ENCODE data around the gene CYP4F11. TPM values are rescaled to one million over a fixed set of nuclear protein-coding genes. Genes with fewer than 3 reads are reported as not detected.
"Not testable (repeated sequence)": the region's sequence is repeated elsewhere in the genome, so short reads cannot be mapped to it uniquely, and the experiment has no call there.

Gene CYP4F11
- total and polyA plus RNA-seq, 2 experiments from 2014 or later: not detected

DNA sequence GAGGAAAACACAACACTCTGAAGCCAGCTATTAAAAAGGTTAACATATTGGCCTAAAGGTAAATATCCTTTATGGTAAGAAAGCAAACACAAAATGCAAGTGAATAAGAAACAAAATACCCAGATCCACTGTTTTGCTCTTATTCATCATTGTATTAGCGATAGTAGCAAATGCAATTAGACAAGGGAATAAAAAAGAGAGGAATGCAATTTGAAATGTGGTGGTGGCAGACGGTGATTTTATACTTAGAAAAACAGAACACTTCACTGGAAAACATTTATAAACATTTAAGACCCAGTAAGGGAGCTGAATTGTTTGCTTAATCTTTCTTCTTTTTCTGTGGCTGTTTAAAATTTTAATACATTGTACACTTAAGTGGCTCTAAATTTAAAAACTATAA, 19.2 kb downstream of the CYP4F11 start:
- no peaks in the 10 kb centered on the region for H3K9me3 ChIP-seq (ENCODE audit: low read depth)
- TF ChIP-seq, protein P1, sequence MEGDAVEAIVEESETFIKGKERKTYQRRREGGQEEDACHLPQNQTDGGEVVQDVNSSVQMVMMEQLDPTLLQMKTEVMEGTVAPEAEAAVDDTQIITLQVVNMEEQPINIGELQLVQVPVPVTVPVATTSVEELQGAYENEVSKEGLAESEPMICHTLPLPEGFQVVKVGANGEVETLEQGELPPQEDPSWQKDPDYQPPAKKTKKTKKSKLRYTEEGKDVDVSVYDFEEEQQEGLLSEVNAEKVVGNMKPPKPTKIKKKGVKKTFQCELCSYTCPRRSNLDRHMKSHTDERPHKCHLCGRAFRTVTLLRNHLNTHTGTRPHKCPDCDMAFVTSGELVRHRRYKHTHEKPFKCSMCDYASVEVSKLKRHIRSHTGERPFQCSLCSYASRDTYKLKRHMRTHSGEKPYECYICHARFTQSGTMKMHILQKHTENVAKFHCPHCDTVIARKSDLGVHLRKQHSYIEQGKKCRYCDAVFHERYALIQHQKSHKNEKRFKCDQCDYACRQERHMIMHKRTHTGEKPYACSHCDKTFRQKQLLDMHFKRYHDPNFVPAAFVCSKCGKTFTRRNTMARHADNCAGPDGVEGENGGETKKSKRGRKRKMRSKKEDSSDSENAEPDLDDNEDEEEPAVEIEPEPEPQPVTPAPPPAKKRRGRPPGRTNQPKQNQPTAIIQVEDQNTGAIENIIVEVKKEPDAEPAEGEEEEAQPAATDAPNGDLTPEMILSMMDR (IDR thresholded peaks at IDR 0.05; ENCODE audit: low read depth, low read length): no peak

DNA sequence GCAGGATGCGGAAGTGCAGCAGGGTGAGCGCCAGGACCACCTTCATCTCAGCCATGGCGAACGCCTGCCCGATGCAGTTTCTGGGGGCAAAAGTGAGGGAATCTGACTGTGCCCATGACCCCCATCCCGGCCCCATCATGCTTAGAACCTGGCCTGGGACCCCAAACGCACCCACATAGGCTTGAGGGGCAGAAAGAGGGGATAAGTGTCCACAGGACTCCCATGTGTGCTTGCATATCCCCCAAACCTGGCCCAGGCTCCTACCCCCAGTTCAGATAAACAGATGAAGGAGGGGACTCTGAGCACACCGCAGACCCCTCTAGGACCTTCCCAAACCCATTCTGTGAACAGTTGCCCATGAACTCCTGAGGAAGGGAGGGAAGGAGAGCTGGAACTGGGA, 20.5 kb downstream of the CYP4F11 start:
- H3K27me3 ChIP-seq: no peaks in the 10 kb centered on the region
- H3K36me3 ChIP-seq: no peaks in the 10 kb centered on the region
- no peaks in the 10 kb centered on the region for H3K4me1 ChIP-seq (ENCODE audit: low read depth)
- no peak overlapping the region for H3K27ac ChIP-seq
- TF ChIP-seq, protein P1 (IDR thresholded peaks at IDR 0.05; ENCODE audit: low read depth, low read length): no peak
- no peak for DNase-seq (ENCODE audit: low read depth in 1 of 2, low spot score in 1 of 2)
- H3K4me3 ChIP-seq: no peak overlapping the region
- no peaks in the 10 kb centered on the region for H3K9me3 ChIP-seq (ENCODE audit: low read depth)

More for the DNA sequence above, 19.2 kb downstream of the CYP4F11 start:
- no peak overlapping the region for H3K27ac ChIP-seq
- no peaks in the 10 kb centered on the region for H3K27me3 ChIP-seq
- DNase-seq (ENCODE audit: low read depth in 1 of 2, low spot score in 1 of 2): no peak
- H3K4me1 ChIP-seq (ENCODE audit: low read depth): no peaks in the 10 kb centered on the region
- H3K4me3 ChIP-seq: no peak overlapping the region
- H3K36me3 ChIP-seq: no peaks in the 10 kb centered on the region

DNA sequence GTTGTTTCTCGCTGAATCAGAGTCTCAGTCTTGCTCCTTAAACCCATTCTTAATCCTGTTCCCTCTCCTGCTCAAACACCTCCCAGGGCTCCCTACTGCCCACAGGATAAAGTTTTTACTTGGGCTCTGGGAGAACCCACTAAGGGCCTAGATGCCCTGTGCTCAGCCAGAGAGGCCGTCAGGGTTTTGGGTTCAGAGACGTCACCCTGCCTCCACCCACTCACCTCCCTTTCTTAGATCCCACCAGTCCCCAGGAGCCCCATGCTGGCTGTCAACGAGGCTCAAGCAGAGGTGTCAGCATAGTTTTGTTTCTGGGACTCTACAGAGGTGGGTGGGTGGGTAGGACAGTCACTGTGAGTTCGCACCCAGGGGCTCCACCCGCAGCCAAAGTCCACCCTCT, 20.9 kb downstream of the CYP4F11 start:
- H3K4me1 ChIP-seq (ENCODE audit: low read depth): no peaks in the 10 kb centered on the region
- H3K36me3 ChIP-seq: no peaks in the 10 kb centered on the region
- DNase-seq (ENCODE audit: low read depth in 1 of 2, low spot score in 1 of 2): no peak
- no peak overlapping the region for H3K4me3 ChIP-seq
- no peaks in the 10 kb centered on the region for H3K27me3 ChIP-seq
- no peak overlapping the region for H3K27ac ChIP-seq
- TF ChIP-seq, protein P1 (IDR thresholded peaks at IDR 0.05; ENCODE audit: low read depth, low read length): no peak
- H3K9me3 ChIP-seq (ENCODE audit: low read depth): no peaks in the 10 kb centered on the region

DNA sequence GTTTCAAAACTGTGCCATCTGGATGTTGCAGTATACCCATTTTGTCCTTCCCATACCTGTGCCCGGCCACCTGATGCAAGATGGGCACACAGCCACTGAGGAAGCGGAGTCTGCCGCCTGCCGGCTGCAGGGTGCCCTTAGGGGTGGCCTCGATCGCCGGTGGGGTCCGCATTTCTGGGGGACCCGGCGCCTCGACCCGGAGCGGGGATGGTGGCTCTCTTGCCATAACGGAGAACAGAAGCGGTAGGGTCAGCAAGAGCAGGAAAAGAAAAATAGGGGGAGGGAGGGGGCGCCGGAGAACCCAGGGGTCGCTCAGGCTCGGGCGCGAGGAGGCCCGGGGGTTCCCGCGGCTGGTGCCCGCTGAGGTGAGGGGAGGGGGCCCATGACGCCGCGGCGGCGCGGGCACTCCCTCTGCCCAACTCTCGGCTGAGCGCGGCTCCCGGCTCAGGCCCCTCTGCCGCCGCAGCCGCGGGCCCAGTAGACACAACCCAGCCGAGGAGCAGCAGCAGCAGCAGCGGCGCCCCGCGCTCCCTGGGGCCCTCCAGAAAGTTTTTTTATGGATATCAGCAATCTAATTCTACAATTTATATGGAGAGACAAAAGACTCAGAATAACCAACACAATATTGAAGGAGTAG, 22.6 kb downstream of the CYP4F11 start:
- TF ChIP-seq, protein P1 (IDR thresholded peaks at IDR 0.05; ENCODE audit: low read depth, low read length): no peak
- H3K9me3 ChIP-seq (ENCODE audit: low read depth): no peaks in the 10 kb centered on the region
- H3K36me3 ChIP-seq: no peaks in the 10 kb centered on the region

DNA sequence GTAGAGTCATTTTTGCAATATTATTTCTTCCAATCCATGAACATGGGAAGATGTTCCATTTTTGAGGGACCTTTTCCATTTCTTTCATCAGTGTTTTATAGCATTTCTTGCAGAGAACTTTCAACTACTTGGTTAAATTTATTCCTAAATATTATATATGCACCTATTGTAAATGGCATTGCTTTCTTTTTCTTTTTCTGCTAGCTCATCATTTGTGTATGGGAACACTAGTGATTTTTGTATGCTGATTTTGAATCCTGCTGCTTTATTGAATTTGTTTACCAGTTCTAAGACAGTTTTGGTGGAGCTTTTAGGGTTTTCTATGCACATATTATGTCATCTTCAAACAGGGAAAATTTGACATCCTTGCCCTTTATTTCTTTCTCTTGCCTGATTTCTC, 29.3 kb downstream of the CYP4F11 start:
- no peak overlapping the region for H3K4me3 ChIP-seq
- DNase-seq (ENCODE audit: low read depth in 1 of 2, low spot score in 1 of 2): no peak
- no peaks in the 10 kb centered on the region for H3K9me3 ChIP-seq (ENCODE audit: low read depth)
- TF ChIP-seq, protein P1 (IDR thresholded peaks at IDR 0.05; ENCODE audit: low read depth, low read length): no peak
- H3K36me3 ChIP-seq: no peaks in the 10 kb centered on the region
- no peaks in the 10 kb centered on the region for H3K4me1 ChIP-seq (ENCODE audit: low read depth)
- no peak overlapping the region for H3K27ac ChIP-seq
- no peaks in the 10 kb centered on the region for H3K27me3 ChIP-seq

More for the DNA sequence above, 22.6 kb downstream of the CYP4F11 start:
- no peak for DNase-seq (ENCODE audit: low read depth in 1 of 2, low spot score in 1 of 2)
- H3K27ac ChIP-seq: no peak overlapping the region
- H3K4me1 ChIP-seq (ENCODE audit: low read depth): no peaks in the 10 kb centered on the region
- H3K4me3 ChIP-seq: no peak overlapping the region
- H3K27me3 ChIP-seq: no peaks in the 10 kb centered on the region

DNA sequence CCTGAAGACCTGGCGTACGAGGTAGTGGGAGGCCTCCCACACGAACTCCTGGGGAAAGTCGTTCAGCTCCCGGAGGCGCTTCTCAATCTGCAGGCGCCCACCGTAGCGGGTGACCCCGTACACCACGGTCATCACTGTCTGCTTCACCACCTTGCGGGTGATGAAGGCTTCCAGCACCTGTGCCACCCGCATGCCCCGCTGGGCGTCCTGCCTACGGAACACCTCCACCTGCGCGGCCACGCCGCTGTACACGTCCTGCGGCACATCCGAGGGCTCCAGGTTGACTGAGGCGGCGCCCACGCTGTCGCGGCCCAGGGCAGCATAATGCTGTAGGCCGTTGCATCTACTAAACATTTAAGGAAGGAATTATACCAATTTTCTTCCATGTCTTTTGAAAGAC, 31.4 kb downstream of the CYP4F11 start:
- H3K27ac ChIP-seq; H3K9me3 ChIP-seq (ENCODE audit: low read depth); H3K4me1 ChIP-seq (ENCODE audit: low read depth); H3K4me3 ChIP-seq; DNase-seq (ENCODE audit: low read depth in 1 of 2, low spot score in 1 of 2); H3K27me3 ChIP-seq; H3K36me3 ChIP-seq: not testable (repeated sequence)

Measured in cardiac muscle cell (in vitro differentiated cells and primary cell).